GM23338 (cell line): ENCODE measurements around the gene ZNF783. TPM values are rescaled to one million over a fixed set of nuclear protein-coding genes. Genes with fewer than 3 reads are reported as not detected.

ENCODE experiments used
- ATAC-seq: fragments of 200-7000 bp; cut with Tn5 transposase; 3 replicates; pipeline ENCODE4 v1.9.1; 2020
- DNase-seq: peaks from one replicate; pipeline ENCODE4 v3.0.0-alpha.2; 2015; ENCODE audit warnings: low spot score
- H2AFZ ChIP-seq: fragments of 200-600 bp; sonication (generic); 2 replicates; pipeline ENCODE4 v1.8.0; 2016; ENCODE audit warnings: antibody characterized with exemption, mild to moderate bottlenecking, moderate library complexity
- H3F3A ChIP-seq: fragments of 200-600 bp; sonication (generic); replicated peaks from 2 replicates; pipeline ENCODE4 v1.8.0; 2017; ENCODE audit warnings: antibody characterized with exemption, mixed run types, low read depth
- H3K27ac ChIP-seq: fragments of 200-600 bp; sonication (generic); 2 replicates; pipeline ENCODE4 v1.6.1; 2016; ENCODE audit warnings: low read depth
- H3K27me3 ChIP-seq: fragments of 200-600 bp; sonication (generic); 2 replicates; pipeline ENCODE4 v1.8.0; 2016; ENCODE audit warnings: mild to moderate bottlenecking, mixed run types, moderate library complexity; ENCODE audit not compliant: insufficient read depth
- H3K36me3 ChIP-seq: fragments of 200-600 bp; sonication (generic); 2 replicates; pipeline ENCODE4 v1.8.0; 2016; ENCODE audit warnings: mild to moderate bottlenecking; ENCODE audit not compliant: insufficient read depth
- H3K4me1 ChIP-seq: fragments of 200-600 bp; sonication (generic); 2 replicates; pipeline ENCODE4 v1.8.0; 2016; ENCODE audit warnings: mild to moderate bottlenecking, moderate library complexity; ENCODE audit not compliant: insufficient read depth
- H3K4me2 ChIP-seq: fragments of 200-600 bp; sonication (generic); 2 replicates; pipeline ENCODE4 v1.7.1; 2017; ENCODE audit warnings: mixed run types
- H3K4me3 ChIP-seq: fragments of 200-600 bp; sonication (generic); 2 replicates; pipeline ENCODE4 v1.6.1; 2016; ENCODE audit warnings: mixed run types
- H3K79me2 ChIP-seq: fragments of 200-600 bp; sonication (generic); replicated peaks from 2 replicates; pipeline ENCODE4 v1.8.0; 2017; ENCODE audit warnings: mild to moderate bottlenecking; ENCODE audit not compliant: insufficient read depth
- H3K9me2 ChIP-seq: fragments of 200-600 bp; sonication (generic); 2 replicates; pipeline ENCODE4 v1.8.0; 2017; ENCODE audit not compliant: insufficient read depth
- H4K20me1 ChIP-seq: fragments of 200-600 bp; sonication (generic); replicated peaks from 2 replicates; pipeline ENCODE4 v1.8.0; 2017; ENCODE audit warnings: mild to moderate bottlenecking; ENCODE audit not compliant: insufficient read depth
- H3K27ac Mint-ChIP-seq: 2 replicates; pipeline ENCODE4 v1.8.0; 2020; ENCODE audit warnings: inconsistent platforms, mild to moderate bottlenecking, moderate library complexity, mixed read lengths
- H3K27me3 Mint-ChIP-seq: 3 replicates; pipeline ENCODE4 v1.8.0; 2022; ENCODE audit warnings: low read depth, mild to moderate bottlenecking, moderate library complexity, mixed read lengths, inconsistent platforms; ENCODE audit not compliant: insufficient read depth, poor library complexity
- H3K36me3 Mint-ChIP-seq: 3 replicates; pipeline ENCODE4 v1.8.0; 2021; ENCODE audit warnings: low read depth, mild to moderate bottlenecking, inconsistent platforms, moderate library complexity, mixed read lengths
- H3K4me1 Mint-ChIP-seq: 3 replicates; pipeline ENCODE4 v1.8.0; 2020; ENCODE audit warnings: mild to moderate bottlenecking, inconsistent platforms, mixed read lengths
- H3K4me3 Mint-ChIP-seq: 3 replicates; pipeline ENCODE4 v1.8.0; 2021; ENCODE audit warnings: moderate library complexity, mild to moderate bottlenecking, inconsistent platforms, mixed read lengths
- H3K9me3 Mint-ChIP-seq: 3 replicates; pipeline ENCODE4 v1.8.0; 2020; ENCODE audit warnings: moderate library complexity, mild to moderate bottlenecking, inconsistent platforms, mixed read lengths
- CREB1 ChIP-seq: fragments of 250-450 bp; sonication (Bioruptor Pico); IDR thresholded peaks from 2 replicates; pipeline ENCODE4 v1.5.0; 2020; ENCODE audit warnings: low read depth, mild to moderate bottlenecking, moderate library complexity
- EZH2 ChIP-seq: fragments of 200-600 bp; sonication (generic); IDR thresholded peaks from one replicate; pipeline ENCODE4 v1.8.0; 2017; ENCODE audit warnings: antibody characterized with exemption, mild to moderate bottlenecking, low read depth; ENCODE audit not compliant: unreplicated experiment
- EZH2phosphoT487 ChIP-seq: fragments of 200-600 bp; sonication (generic); IDR thresholded peaks from one replicate; pipeline ENCODE4 v1.8.1; 2018; ENCODE audit warnings: antibody characterized with exemption; ENCODE audit not compliant: unreplicated experiment
- JUNB ChIP-seq: IDR thresholded peaks from one replicate; pipeline ENCODE4 v1.6.1; 2016; ENCODE audit warnings: antibody characterized with exemption; ENCODE audit not compliant: unreplicated experiment
- NANOG ChIP-seq: IDR thresholded peaks from 2 replicates; pipeline ENCODE4 v1.6.1; 2016; ENCODE audit warnings: antibody characterized with exemption, borderline replicate concordance
- POLR2AphosphoS5 ChIP-seq: IDR thresholded peaks from 2 replicates; pipeline ENCODE4 v1.6.1; 2016; ENCODE audit warnings: antibody characterized with exemption, low read depth
- STAT1 ChIP-seq: IDR thresholded peaks from one replicate; pipeline ENCODE4 v1.6.1; 2016; ENCODE audit warnings: antibody characterized with exemption; ENCODE audit not compliant: unreplicated experiment
- ZNF114 ChIP-seq: fragments of 250-450 bp; sonication (Bioruptor Pico); IDR thresholded peaks from 2 replicates; pipeline ENCODE4 v1.5.0; 2020; ENCODE audit warnings: mild to moderate bottlenecking, moderate library complexity
- ZNF331 ChIP-seq: fragments of 250-450 bp; sonication (Bioruptor Pico); IDR thresholded peaks from 2 replicates; pipeline ENCODE4 v1.5.0; 2020; ENCODE audit warnings: low read depth, mild to moderate bottlenecking, moderate library complexity
- polyA plus RNA-seq: library from polyadenylated mRNA; unstranded; fragments of >200 nt; fragmentation: Nextera tagmentation; extraction: Ambion mirVana; gene quantifications from 2 replicates; pipeline ENCODE4 v1.2.1, GENCODE V29; 2016
- total RNA-seq: library from RNA; depleted of rRNA; stranded (reverse); fragments of >200 nt; shearing (Covaris generic); gene quantifications from 2 replicates; pipeline ENCODE4 v1.2.3, GENCODE V29; 2014
- TF ChIP-seq, protein P1 (sequence below): IDR thresholded peaks from 2 replicates; pipeline ENCODE4 v1.6.1; 2016; ENCODE audit warnings: antibody characterized with exemption
- TF ChIP-seq, protein P2 (sequence below): IDR thresholded peaks from one replicate; pipeline ENCODE4 v1.6.1; 2018; ENCODE audit warnings: antibody characterized with exemption; ENCODE audit not compliant: unreplicated experiment
- TF ChIP-seq, protein P3 (sequence below), 2 experiments: fragments of 200-600 bp in 1 of 2; sonication (generic) in 1 of 2; conservative IDR thresholded peaks; 2 replicates each; pipeline versions ENCODE4 v1.5.1 to v1.6.1; 2016 to 2017; ENCODE audit warnings: antibody characterized with exemption in 2 of 2, low read depth in 2 of 2, mild to moderate bottlenecking in 2 of 2, moderate library complexity in 1 of 2
- TF ChIP-seq, protein P4 (sequence below): fragments of 250-450 bp; sonication (Bioruptor Pico); IDR thresholded peaks from 2 replicates; pipeline ENCODE4 v1.5.0; 2020; ENCODE audit warnings: mild to moderate bottlenecking, moderate library complexity

The ZNF783 gene
- total and polyA plus RNA-seq, 2 experiments from 2014 or later, result 2.1 to 9.0 TPM

DNA sequence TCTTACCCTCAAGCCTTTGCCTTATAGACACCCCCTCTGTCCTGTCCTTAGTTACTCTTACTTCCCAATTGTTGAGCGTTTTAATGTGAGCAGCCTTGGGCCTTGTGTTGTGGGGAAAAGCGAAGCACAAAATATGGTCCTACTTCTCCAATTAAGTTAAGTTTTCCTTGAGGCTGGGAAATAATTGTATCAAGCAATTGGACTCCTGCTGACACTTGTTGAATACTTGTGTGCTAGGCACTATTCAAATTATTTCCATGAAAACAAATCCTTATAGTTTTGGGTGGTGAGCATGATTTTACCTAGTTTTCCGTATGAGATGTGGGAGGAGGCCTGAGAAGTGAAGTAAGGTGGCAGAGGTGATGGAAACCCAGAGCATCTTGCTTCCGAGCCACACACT lies 5.4 kb upstream of the ZNF783 start:
- Mint-ChIP-seq H3K27ac (no peak overlapping the region), H3K36me3 (peaks cover 35% of the 10 kb centered on the region), H3K4me3 (no peak overlapping the region), H3K9me3 (no peaks in the 10 kb centered on the region), H3K4me1 (no peaks in the 10 kb centered on the region; the same call in 2 of the 3 replicates), H3K27me3 (peaks cover 6% of the 10 kb centered on the region)
- no peak for ATAC-seq
- no peaks in the 10 kb centered on the region for H3K9me2 ChIP-seq
- no peak overlapping the region for H3K4me3 ChIP-seq
- TF ChIP-seq EZH2 (no peak), NANOG (no peak), POLR2AphosphoS5 (no peak), ZNF331 (CRISPR knock-in tag) (no peak), ZNF114 (CRISPR knock-in tag) (no peak), EZH2phosphoT487 (no peak), CREB1 (CRISPR knock-in tag) (no peak), JUNB (no peak), STAT1 (no peak)
- TF ChIP-seq, protein P1, sequence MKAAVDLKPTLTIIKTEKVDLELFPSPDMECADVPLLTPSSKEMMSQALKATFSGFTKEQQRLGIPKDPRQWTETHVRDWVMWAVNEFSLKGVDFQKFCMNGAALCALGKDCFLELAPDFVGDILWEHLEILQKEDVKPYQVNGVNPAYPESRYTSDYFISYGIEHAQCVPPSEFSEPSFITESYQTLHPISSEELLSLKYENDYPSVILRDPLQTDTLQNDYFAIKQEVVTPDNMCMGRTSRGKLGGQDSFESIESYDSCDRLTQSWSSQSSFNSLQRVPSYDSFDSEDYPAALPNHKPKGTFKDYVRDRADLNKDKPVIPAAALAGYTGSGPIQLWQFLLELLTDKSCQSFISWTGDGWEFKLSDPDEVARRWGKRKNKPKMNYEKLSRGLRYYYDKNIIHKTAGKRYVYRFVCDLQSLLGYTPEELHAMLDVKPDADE, result no peak
- TF ChIP-seq, protein P2, sequence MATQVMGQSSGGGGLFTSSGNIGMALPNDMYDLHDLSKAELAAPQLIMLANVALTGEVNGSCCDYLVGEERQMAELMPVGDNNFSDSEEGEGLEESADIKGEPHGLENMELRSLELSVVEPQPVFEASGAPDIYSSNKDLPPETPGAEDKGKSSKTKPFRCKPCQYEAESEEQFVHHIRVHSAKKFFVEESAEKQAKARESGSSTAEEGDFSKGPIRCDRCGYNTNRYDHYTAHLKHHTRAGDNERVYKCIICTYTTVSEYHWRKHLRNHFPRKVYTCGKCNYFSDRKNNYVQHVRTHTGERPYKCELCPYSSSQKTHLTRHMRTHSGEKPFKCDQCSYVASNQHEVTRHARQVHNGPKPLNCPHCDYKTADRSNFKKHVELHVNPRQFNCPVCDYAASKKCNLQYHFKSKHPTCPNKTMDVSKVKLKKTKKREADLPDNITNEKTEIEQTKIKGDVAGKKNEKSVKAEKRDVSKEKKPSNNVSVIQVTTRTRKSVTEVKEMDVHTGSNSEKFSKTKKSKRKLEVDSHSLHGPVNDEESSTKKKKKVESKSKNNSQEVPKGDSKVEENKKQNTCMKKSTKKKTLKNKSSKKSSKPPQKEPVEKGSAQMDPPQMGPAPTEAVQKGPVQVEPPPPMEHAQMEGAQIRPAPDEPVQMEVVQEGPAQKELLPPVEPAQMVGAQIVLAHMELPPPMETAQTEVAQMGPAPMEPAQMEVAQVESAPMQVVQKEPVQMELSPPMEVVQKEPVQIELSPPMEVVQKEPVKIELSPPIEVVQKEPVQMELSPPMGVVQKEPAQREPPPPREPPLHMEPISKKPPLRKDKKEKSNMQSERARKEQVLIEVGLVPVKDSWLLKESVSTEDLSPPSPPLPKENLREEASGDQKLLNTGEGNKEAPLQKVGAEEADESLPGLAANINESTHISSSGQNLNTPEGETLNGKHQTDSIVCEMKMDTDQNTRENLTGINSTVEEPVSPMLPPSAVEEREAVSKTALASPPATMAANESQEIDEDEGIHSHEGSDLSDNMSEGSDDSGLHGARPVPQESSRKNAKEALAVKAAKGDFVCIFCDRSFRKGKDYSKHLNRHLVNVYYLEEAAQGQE, result no peak
- TF ChIP-seq, protein P3, sequence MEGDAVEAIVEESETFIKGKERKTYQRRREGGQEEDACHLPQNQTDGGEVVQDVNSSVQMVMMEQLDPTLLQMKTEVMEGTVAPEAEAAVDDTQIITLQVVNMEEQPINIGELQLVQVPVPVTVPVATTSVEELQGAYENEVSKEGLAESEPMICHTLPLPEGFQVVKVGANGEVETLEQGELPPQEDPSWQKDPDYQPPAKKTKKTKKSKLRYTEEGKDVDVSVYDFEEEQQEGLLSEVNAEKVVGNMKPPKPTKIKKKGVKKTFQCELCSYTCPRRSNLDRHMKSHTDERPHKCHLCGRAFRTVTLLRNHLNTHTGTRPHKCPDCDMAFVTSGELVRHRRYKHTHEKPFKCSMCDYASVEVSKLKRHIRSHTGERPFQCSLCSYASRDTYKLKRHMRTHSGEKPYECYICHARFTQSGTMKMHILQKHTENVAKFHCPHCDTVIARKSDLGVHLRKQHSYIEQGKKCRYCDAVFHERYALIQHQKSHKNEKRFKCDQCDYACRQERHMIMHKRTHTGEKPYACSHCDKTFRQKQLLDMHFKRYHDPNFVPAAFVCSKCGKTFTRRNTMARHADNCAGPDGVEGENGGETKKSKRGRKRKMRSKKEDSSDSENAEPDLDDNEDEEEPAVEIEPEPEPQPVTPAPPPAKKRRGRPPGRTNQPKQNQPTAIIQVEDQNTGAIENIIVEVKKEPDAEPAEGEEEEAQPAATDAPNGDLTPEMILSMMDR (conservative IDR thresholded peaks at IDR 0.05; ENCODE audit: low read depth in 2 of 2), result no peak
- TF ChIP-seq, protein P4, sequence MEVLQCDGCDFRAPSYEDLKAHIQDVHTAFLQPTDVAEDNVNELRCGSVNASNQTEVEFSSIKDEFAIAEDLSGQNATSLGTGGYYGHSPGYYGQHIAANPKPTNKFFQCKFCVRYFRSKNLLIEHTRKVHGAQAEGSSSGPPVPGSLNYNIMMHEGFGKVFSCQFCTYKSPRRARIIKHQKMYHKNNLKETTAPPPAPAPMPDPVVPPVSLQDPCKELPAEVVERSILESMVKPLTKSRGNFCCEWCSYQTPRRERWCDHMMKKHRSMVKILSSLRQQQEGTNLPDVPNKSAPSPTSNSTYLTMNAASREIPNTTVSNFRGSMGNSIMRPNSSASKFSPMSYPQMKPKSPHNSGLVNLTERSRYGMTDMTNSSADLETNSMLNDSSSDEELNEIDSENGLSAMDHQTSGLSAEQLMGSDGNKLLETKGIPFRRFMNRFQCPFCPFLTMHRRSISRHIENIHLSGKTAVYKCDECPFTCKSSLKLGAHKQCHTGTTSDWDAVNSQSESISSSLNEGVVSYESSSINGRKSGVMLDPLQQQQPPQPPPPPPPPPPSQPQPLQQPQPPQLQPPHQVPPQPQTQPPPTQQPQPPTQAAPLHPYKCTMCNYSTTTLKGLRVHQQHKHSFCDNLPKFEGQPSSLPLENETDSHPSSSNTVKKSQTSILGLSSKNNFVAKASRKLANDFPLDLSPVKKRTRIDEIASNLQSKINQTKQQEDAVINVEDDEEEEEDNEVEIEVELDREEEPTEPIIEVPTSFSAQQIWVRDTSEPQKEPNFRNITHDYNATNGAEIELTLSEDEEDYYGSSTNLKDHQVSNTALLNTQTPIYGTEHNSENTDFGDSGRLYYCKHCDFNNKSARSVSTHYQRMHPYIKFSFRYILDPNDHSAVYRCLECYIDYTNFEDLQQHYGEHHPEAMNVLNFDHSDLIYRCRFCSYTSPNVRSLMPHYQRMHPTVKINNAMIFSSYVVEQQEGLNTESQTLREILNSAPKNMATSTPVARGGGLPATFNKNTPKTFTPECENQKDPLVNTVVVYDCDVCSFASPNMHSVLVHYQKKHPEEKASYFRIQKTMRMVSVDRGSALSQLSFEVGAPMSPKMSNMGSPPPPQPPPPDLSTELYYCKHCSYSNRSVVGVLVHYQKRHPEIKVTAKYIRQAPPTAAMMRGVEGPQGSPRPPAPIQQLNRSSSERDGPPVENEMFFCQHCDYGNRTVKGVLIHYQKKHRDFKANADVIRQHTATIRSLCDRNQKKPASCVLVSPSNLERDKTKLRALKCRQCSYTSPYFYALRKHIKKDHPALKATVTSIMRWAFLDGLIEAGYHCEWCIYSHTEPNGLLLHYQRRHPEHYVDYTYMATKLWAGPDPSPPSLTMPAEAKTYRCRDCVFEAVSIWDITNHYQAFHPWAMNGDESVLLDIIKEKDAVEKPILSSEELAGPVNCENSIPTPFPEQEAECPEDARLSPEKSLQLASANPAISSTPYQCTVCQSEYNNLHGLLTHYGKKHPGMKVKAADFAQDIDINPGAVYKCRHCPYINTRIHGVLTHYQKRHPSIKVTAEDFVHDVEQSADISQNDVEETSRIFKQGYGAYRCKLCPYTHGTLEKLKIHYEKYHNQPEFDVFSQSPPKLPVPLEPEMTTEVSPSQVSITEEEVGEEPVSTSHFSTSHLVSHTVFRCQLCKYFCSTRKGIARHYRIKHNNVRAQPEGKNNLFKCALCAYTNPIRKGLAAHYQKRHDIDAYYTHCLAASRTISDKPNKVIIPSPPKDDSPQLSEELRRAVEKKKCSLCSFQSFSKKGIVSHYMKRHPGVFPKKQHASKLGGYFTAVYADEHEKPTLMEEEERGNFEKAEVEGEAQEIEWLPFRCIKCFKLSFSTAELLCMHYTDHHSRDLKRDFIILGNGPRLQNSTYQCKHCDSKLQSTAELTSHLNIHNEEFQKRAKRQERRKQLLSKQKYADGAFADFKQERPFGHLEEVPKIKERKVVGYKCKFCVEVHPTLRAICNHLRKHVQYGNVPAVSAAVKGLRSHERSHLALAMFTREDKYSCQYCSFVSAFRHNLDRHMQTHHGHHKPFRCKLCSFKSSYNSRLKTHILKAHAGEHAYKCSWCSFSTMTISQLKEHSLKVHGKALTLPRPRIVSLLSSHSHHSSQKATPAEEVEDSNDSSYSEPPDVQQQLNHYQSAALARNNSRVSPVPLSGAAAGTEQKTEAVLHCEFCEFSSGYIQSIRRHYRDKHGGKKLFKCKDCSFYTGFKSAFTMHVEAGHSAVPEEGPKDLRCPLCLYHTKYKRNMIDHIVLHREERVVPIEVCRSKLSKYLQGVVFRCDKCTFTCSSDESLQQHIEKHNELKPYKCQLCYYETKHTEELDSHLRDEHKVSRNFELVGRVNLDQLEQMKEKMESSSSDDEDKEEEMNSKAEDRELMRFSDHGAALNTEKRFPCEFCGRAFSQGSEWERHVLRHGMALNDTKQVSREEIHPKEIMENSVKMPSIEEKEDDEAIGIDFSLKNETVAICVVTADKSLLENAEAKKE (CRISPR knock-in tag), result no peak
- H3K27me3 ChIP-seq, result peaks cover 12% of the 10 kb centered on the region
- H3K4me2 ChIP-seq, result no peak overlapping the region
- no peak overlapping the region for H2AFZ ChIP-seq
- H3K36me3 ChIP-seq, result peaks cover 12% of the 10 kb centered on the region
- H3K4me1 ChIP-seq, result no peaks in the 10 kb centered on the region
- H3F3A ChIP-seq, result peaks cover 4% of the 10 kb centered on the region; the same call in 1 of the 2 replicates
- H4K20me1 ChIP-seq, result no peaks in the 10 kb centered on the region; the same call in 1 of the 2 replicates
- DNase-seq, result no peak
- H3K79me2 ChIP-seq, result no peaks in the 10 kb centered on the region
- no peak overlapping the region for H3K27ac ChIP-seq
